K562 (cell line): ENCODE data around the gene TBCCD1. TPM values are rescaled to one million over a fixed set of nuclear protein-coding genes. Genes with fewer than 3 reads are reported as not detected.

Experiments used
- ARID3A ChIP-seq: IDR thresholded peaks from 2 replicates; pipeline ENCODE4 v1.6.1; 2012; ENCODE audit warnings: low read depth, low read length, improper control_type of control experiment, borderline replicate concordance
- ARID4B ChIP-seq: sonication (generic); formaldehyde crosslinking; IDR thresholded peaks from 2 replicates; pipeline ENCODE4 v1.8.0; 2022; ENCODE audit warnings: mild to moderate bottlenecking, missing genetic modification reagents
- CBFA2T3 ChIP-seq: fragments of 450-650 bp; IDR thresholded peaks from 2 replicates; pipeline ENCODE4 v1.6.1; 2017
- CHD1 ChIP-seq: fragments of 200-600 bp; sonication (generic); IDR thresholded peaks from one replicate; pipeline ENCODE4 v1.6.1; 2012; ENCODE audit warnings: mild to moderate bottlenecking, moderate library complexity, low read length, inconsistent platforms
- DNMT1 ChIP-seq: fragments of 450-650 bp; IDR thresholded peaks from 2 replicates; pipeline ENCODE4 v1.6.1; 2016; ENCODE audit warnings: antibody characterized with exemption, mild to moderate bottlenecking
- MED1 ChIP-seq: sonication (generic); formaldehyde crosslinking; IDR thresholded peaks from 2 replicates; pipeline ENCODE4 v1.8.1; 2023; ENCODE audit warnings: missing genetic modification reagents, borderline replicate concordance
- MYNN ChIP-seq, 2 experiments: sonication (generic); formaldehyde crosslinking in 1 of 2; IDR thresholded peaks; 2 replicates each; pipeline versions ENCODE4 v1.5.0 to v1.6.1; 2016 to 2020; ENCODE audit warnings: antibody characterized with exemption in 1 of 2, missing genetic modification reagents in 1 of 2
- NFYB ChIP-seq: IDR thresholded peaks from 2 replicates; pipeline ENCODE4 v1.6.1; 2011; ENCODE audit warnings: mild to moderate bottlenecking, moderate library complexity; ENCODE audit not compliant: insufficient read length; ENCODE audit errors: extremely low read depth
- NR3C1 ChIP-seq: sonication (generic); formaldehyde crosslinking; IDR thresholded peaks from 2 replicates; pipeline ENCODE4 v1.8.1; 2022; ENCODE audit warnings: missing genetic modification reagents
- PHF21A ChIP-seq: fragments of 450-650 bp; IDR thresholded peaks from 2 replicates; pipeline ENCODE4 v1.6.1; 2017; ENCODE audit warnings: low read depth, borderline replicate concordance
- RBFOX2 ChIP-seq: fragments of 200-400 bp; formaldehyde crosslinking; IDR thresholded peaks from 2 replicates; pipeline ENCODE4 v1.6.1; 2017; ENCODE audit warnings: low read depth, mild to moderate bottlenecking, low read length, moderate library complexity
- RFX5 ChIP-seq: IDR thresholded peaks from 2 replicates; pipeline ENCODE4 v1.6.1; 2011; ENCODE audit warnings: low read depth, mild to moderate bottlenecking, improper control_type of control experiment, low read length
- SMARCE1 ChIP-seq: fragments of 450-650 bp; IDR thresholded peaks from 2 replicates; pipeline ENCODE4 v1.7.1; 2016; ENCODE audit warnings: mild to moderate bottlenecking
- SP1 ChIP-seq: sonication (generic); formaldehyde crosslinking; IDR thresholded peaks from 2 replicates; pipeline ENCODE4 v1.8.1; 2022; ENCODE audit warnings: mild to moderate bottlenecking, missing genetic modification reagents
- TCF3 ChIP-seq: sonication (generic); formaldehyde crosslinking; IDR thresholded peaks from 2 replicates; pipeline ENCODE4 v1.4.0; 2020; ENCODE audit warnings: mild to moderate bottlenecking, missing genetic modification reagents
- THAP7 ChIP-seq: fragments of 250-450 bp; sonication (Bioruptor Pico); IDR thresholded peaks from 2 replicates; pipeline ENCODE4 v1.5.0; 2021
- ZMIZ1 ChIP-seq, 2 experiments: fragments of 150-350 bp in 1 of 2; IDR thresholded peaks; 2 replicates each; pipeline ENCODE4 v1.6.1; 2012 to 2016; ENCODE audit warnings: low read depth in 2 of 2, low read length in 2 of 2, mild to moderate bottlenecking in 1 of 2, moderate library complexity in 1 of 2
- ZNF224 ChIP-seq: sonication (generic); formaldehyde crosslinking; IDR thresholded peaks from 2 replicates; pipeline ENCODE4 v1.8.0; 2022; ENCODE audit warnings: mild to moderate bottlenecking, missing genetic modification reagents
- ZNF23 ChIP-seq: fragments of 250-450 bp; sonication (Bioruptor Pico); IDR thresholded peaks from 2 replicates; pipeline ENCODE4 v1.4.0; 2020; ENCODE audit warnings: mild to moderate bottlenecking
- ZNF584 ChIP-seq: fragments of 200-800 bp; sonication (Bioruptor generic); IDR thresholded peaks from 2 replicates; pipeline ENCODE4 v1.6.1; 2016; ENCODE audit warnings: low read depth, mild to moderate bottlenecking, missing genetic modification characterization, missing compliant biosample characterization
- polyA plus RNA-seq, 8 experiments: library from polyadenylated mRNA; depleted of rRNA in 4 of 8; stranded (reverse) in 5 of 8; unstranded in 3 of 8; fragments of >200 nt; fragmentation: Nextera tagmentation in 2 of 8; fragmentation: Illumina TruSeq in 1 of 8; extraction: Ambion mirVana in 2 of 8; extraction: Trizol in 1 of 8; gene quantifications; 2 replicates each; pipeline versions ENCODE4 v1.2.1 to v1.2.3, GENCODE V29; 2011 to 2014; ENCODE audit warnings: inconsistent platforms in 1 of 8, missing spikeins in 1 of 8
- total RNA-seq, 7 experiments: library from RNA; depleted of rRNA in 6 of 7; stranded (reverse); fragments of >200 nt in 6 of 7; fragmentation: Illumina TruSeq in 2 of 7; extraction: Trizol in 2 of 7; gene quantifications; 2 replicates each; pipeline versions ENCODE4 v1.2.1 to v1.2.3, GENCODE V29; 2011 to 2021; ENCODE audit warnings: low replicate concordance in 1 of 7

The TBCCD1 gene
- total and polyA plus RNA-seq, 9 of the 15 experiments (the other 6 are each of a cell fraction or from before 2014, with no cell fraction given): 17.7 to 31.1 (median 21.2) TPM

GRCh38 chr3:186588632-186589031 lies 21.5 kb upstream of the TBCCD1 start (continued):
- TF ChIP-seq ZMIZ1 (IDR thresholded peaks at IDR 0.05; ENCODE audit: low read depth in 2 of 2, low read length in 2 of 2): no peak
- no peak for TF ChIP-seq SP1 (CRISPR knock-in tag)
- TF ChIP-seq RFX5: no peak
- TF ChIP-seq ZNF224: no peak
- TF ChIP-seq ZNF23 (CRISPR knock-in tag): no peak
- no peak for TF ChIP-seq NFYB
- TF ChIP-seq RBFOX2: no peak
- TF ChIP-seq DNMT1: no peak
- TF ChIP-seq ZNF584 (CRISPR knock-in tag): no peak
- TF ChIP-seq CBFA2T3: peak; percentile 53
- TF ChIP-seq ARID4B: no peak
- no peak for TF ChIP-seq PHF21A
- TF ChIP-seq TCF3: peak; percentile 57
- TF ChIP-seq THAP7 (CRISPR knock-in tag): no peak
- 0 out of 2 replicates have a peak, but pooled peaks have one; percentile 36 for TF ChIP-seq SMARCE1
- TF ChIP-seq MYNN (IDR thresholded peaks at IDR 0.05): no peak
- TF ChIP-seq MYNN (CRISPR knock-in tag; IDR thresholded peaks at IDR 0.05): no peak
- no peak for TF ChIP-seq NR3C1 (CRISPR knock-in tag)
- TF ChIP-seq CHD1: no peak
- no peak for TF ChIP-seq MED1
- no peak for TF ChIP-seq ARID3A
